HG03135 (cell line): ENCODE data around the gene UBE4B.
"Not testable (repeated sequence)": the region's sequence is repeated elsewhere in the genome, so short reads cannot be mapped to it uniquely, and the experiment has no call there.

Experiments used
- ATAC-seq: cut with Tn5 transposase; IDR thresholded peaks from one replicate; pipeline ENCODE4 v1.9.1; 2021; ENCODE audit warnings: mild to moderate bottlenecking, moderate library complexity; ENCODE audit not compliant: unreplicated experiment

Gene UBE4B

GRCh38 chr1:10070206-10070605, 37.4 kb downstream of the UBE4B start:
- no peak for ATAC-seq

GRCh38 chr1:10071640-10072039, 38.9 kb downstream of the UBE4B start:
- ATAC-seq, result no peak

- ATAC-seq, result not testable (repeated sequence)
Measured at GRCh38 chr1:10073371-10073770, 40.6 kb downstream of the UBE4B start.

- no peak for ATAC-seq
Measured at GRCh38 chr1:10074059-10074851, 41.5 kb downstream of the UBE4B start.

GRCh38 chr1:10074852-10075730, 42.3 kb downstream of the UBE4B start:
- no peak for ATAC-seq

GRCh38 chr1:10075732-10076131, 43.0 kb downstream of the UBE4B start:
- ATAC-seq, result no peak

- no peak for ATAC-seq
Measured at GRCh38 chr1:10078494-10078893, 45.7 kb downstream of the UBE4B start.

GRCh38 chr1:10080523-10080922, 47.8 kb downstream of the UBE4B start:
- ATAC-seq, result no peak

- ATAC-seq, result no peak
Measured at GRCh38 chr1:10082785-10083479, 50.2 kb downstream of the UBE4B start.

GRCh38 chr1:10084045-10084444, 51.3 kb downstream of the UBE4B start:
- ATAC-seq, result no peak

- ATAC-seq, result no peak
Measured at GRCh38 chr1:10085076-10085475, 52.3 kb downstream of the UBE4B start.

- ATAC-seq, result no peak
Measured at GRCh38 chr1:10087210-10087609, 54.5 kb downstream of the UBE4B start.

- ATAC-seq, result no peak
Measured at GRCh38 chr1:10101929-10102328, 69.2 kb downstream of the UBE4B start.

- ATAC-seq, result no peak
Measured at GRCh38 chr1:10103193-10103592, 70.4 kb downstream of the UBE4B start.

GRCh38 chr1:10104834-10105233, 72.1 kb downstream of the UBE4B start:
- ATAC-seq, result no peak

GRCh38 chr1:10105484-10105883, 72.7 kb downstream of the UBE4B start:
- ATAC-seq, result no peak

GRCh38 chr1:10106241-10106640, 73.5 kb downstream of the UBE4B start:
- ATAC-seq, result no peak

- ATAC-seq, result no peak
Measured at GRCh38 chr1:10106756-10107475, 74.2 kb downstream of the UBE4B start.

- ATAC-seq, result not testable (repeated sequence)
Measured at GRCh38 chr1:10107476-10107847, 74.7 kb downstream of the UBE4B start.

- no peak for ATAC-seq
Measured at GRCh38 chr1:10108134-10108663, 75.4 kb downstream of the UBE4B start.
